ENCODE results near the gene AGBL1. TPM values are rescaled to one million over a fixed set of nuclear protein-coding genes. Genes with fewer than 3 reads are reported as not detected.

The AGBL1 gene
- total RNA-seq, 2 donors from 2014 or later = not detected

DNA sequence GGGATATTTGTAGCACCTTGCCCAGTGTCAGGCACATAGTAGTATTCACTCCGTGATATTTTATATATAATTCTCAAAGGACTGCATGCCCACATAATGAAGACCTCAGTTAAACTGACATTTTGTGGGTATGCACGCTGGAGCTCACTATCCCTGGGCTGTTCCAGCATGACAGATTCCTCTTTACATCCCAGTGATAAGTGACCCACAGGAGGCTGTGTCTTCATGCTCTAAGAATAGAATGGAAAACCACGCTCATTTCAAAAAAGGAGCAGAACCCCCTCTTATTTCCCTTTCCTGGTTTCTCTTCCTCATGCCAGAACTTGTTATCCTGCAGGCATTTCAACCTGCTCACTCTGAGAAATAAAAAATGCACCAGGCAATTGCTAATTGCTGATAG, 717.5 kb downstream of the AGBL1 start:
- Histone ChIP-seq H3K27ac (no peak overlapping the region), H3K9me3 (no peaks in the 10 kb centered on the region), H3K4me1 (no peaks in the 10 kb centered on the region), H3K36me3 (replicated peaks in 1 of 2; ENCODE audit: insufficient read depth in 1 of 2, low read depth in 2 of 2) (no peaks in the 10 kb centered on the region), H3K4me3 (no peak overlapping the region), H3K27me3 (no peaks in the 10 kb centered on the region)
- TF ChIP-seq, protein P1, sequence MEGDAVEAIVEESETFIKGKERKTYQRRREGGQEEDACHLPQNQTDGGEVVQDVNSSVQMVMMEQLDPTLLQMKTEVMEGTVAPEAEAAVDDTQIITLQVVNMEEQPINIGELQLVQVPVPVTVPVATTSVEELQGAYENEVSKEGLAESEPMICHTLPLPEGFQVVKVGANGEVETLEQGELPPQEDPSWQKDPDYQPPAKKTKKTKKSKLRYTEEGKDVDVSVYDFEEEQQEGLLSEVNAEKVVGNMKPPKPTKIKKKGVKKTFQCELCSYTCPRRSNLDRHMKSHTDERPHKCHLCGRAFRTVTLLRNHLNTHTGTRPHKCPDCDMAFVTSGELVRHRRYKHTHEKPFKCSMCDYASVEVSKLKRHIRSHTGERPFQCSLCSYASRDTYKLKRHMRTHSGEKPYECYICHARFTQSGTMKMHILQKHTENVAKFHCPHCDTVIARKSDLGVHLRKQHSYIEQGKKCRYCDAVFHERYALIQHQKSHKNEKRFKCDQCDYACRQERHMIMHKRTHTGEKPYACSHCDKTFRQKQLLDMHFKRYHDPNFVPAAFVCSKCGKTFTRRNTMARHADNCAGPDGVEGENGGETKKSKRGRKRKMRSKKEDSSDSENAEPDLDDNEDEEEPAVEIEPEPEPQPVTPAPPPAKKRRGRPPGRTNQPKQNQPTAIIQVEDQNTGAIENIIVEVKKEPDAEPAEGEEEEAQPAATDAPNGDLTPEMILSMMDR (IDR thresholded peaks at IDR 0.05) = no peak
- no peak for TF ChIP-seq POLR2A (IDR thresholded peaks at IDR 0.05)
- DNase-seq (no peak), ATAC-seq (no peak)
- 43 to 49% methylated on average over 3 of the region's 3 CpGs for WGBS, 2 donors
- intact Hi-C loops (cut with DNase I) = no loop called here

DNA sequence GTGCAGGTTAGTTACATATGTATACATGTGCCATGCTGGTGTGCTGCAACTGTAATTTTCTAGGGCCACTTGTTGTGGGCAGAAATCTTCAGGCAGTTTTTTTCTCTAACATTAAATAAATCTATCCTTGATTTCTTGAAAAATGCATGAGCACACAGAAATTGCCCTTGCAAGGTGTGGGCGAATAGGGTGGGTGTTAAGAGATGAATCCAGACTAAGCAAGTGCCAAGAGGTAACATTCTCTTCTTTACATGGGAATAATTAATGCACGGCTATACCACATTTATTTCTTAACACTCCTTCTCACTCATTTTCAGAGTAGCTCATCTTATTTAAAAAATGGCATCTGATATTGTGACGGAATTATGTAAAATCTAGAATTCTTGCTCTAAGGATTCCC, 719.6 kb downstream of the AGBL1 start:
- Histone ChIP-seq H3K4me1 (no peaks in the 10 kb centered on the region), H3K27ac (no peak overlapping the region), H3K27me3 (no peaks in the 10 kb centered on the region), H3K9me3 (no peaks in the 10 kb centered on the region), H3K36me3 (replicated peaks in 1 of 2; ENCODE audit: insufficient read depth in 1 of 2, low read depth in 2 of 2) (no peaks in the 10 kb centered on the region), H3K4me3 (no peak overlapping the region)
- no peak for DNase-seq
- 69 to 70% methylated on average over 3 of the region's 3 CpGs for WGBS, 2 donors
- TF ChIP-seq, protein P1 (IDR thresholded peaks at IDR 0.05) = no peak
- TF ChIP-seq POLR2A (IDR thresholded peaks at IDR 0.05) = no peak
- ATAC-seq = no peak
- intact Hi-C loops (cut with DNase I) = no loop called here

DNA sequence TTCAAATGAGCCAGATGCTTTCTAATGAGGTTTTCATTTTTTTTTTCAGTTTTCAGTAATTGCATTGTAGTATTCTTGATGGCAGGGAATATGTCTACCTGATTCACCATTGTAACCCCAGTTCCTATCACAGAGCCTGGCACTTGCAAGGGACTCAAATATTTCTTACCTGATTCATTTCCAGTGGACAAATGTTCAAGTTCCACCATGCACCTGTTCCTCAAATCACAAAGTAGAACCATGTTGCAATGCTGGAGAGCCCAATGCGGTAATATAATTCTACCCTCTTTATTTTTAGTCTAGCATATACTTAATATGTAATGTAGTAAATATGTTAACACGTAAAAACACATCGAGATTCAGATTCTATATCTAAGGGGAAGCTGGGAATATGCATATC, 722.6 kb downstream of the AGBL1 start:
- TF ChIP-seq, protein P1 (IDR thresholded peaks at IDR 0.05) = no peak
- TF ChIP-seq POLR2A (IDR thresholded peaks at IDR 0.05) = no peak
- WGBS, 2 donors = 60 to 64% methylated on average over 3 of the region's 3 CpGs
- Histone ChIP-seq H3K4me3 (no peak overlapping the region), H3K27me3 (no peaks in the 10 kb centered on the region), H3K27ac (no peak overlapping the region), H3K4me1 (no peaks in the 10 kb centered on the region), H3K36me3 (replicated peaks in 1 of 2; ENCODE audit: insufficient read depth in 1 of 2, low read depth in 2 of 2) (no peaks in the 10 kb centered on the region), H3K9me3 (no peaks in the 10 kb centered on the region)
- intact Hi-C loops (cut with DNase I) = no loop called here
- ATAC-seq (no peak), DNase-seq (no peak)

DNA sequence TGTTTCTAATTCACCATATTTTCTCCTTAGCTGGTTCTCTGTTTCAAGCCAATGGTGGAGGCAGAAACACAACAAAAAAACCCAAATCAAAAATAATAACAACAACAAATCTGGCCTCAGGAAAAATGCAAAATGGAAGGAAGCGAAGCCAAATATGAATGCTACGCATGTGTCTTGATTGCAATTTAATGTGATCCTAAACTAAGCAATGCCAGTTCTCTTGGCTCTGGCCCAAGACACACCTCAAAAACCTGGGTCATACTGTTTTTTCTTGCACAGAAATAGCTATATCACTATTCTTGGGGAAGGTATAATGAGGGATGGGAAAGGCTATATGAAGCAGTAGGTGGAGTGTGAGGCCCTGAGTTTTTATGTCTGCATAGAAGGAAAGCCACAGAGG, 724.7 kb downstream of the AGBL1 start:
- Histone ChIP-seq H3K4me3 (no peak overlapping the region), H3K9me3 (no peaks in the 10 kb centered on the region), H3K27me3 (no peaks in the 10 kb centered on the region), H3K36me3 (replicated peaks in 1 of 2; ENCODE audit: insufficient read depth in 1 of 2, low read depth in 2 of 2) (no peaks in the 10 kb centered on the region), H3K27ac (no peak overlapping the region), H3K4me1 (no peaks in the 10 kb centered on the region)
- WGBS, 2 donors = 82 to 88% methylated on average over 2 of the region's 2 CpGs
- intact Hi-C loops (cut with DNase I) = no loop called here
- ATAC-seq = no peak
- TF ChIP-seq POLR2A (IDR thresholded peaks at IDR 0.05) = no peak
- TF ChIP-seq, protein P1 (IDR thresholded peaks at IDR 0.05) = no peak
- DNase-seq = no peak

DNA sequence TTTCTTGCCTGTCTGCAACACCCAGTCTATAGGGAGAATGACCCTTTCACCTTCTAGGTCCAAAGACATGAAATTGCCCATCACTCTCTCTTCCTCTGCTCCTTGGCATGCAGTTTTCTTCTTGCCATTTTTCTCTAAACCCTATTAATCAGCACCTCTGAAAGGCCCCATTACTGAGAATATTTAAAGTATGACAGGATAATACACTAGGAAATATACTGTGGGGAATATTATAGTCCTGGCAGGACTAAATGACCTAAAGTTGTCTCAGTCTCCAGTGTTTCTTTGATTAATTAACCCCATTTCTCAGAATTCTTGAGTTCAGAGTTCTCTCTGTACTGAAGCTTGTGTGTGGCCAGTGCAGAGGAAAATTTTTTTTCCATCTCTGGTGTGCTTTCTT, 730.7 kb downstream of the AGBL1 start:
- DNase-seq (no peak), ATAC-seq (no peak)
- no peaks in the 10 kb centered on the region for H3K9me3 ChIP-seq

More for the DNA sequence above, 730.7 kb downstream of the AGBL1 start:
- H3K4me3 ChIP-seq = no peak overlapping the region
- intact Hi-C loops (cut with DNase I) = no loop called here
- H3K27ac ChIP-seq = no peak overlapping the region
- no peak for TF ChIP-seq POLR2A (IDR thresholded peaks at IDR 0.05)
- TF ChIP-seq, protein P1 (IDR thresholded peaks at IDR 0.05) = no peak
- H3K27me3 ChIP-seq = no peaks in the 10 kb centered on the region
- H3K36me3 ChIP-seq (replicated peaks in 1 of 2; ENCODE audit: insufficient read depth in 1 of 2, low read depth in 2 of 2) = no peaks in the 10 kb centered on the region
- H3K4me1 ChIP-seq = no peaks in the 10 kb centered on the region
